GM23338 (cell line): ENCODE results near the gene TRPC6. TPM values are rescaled to one million over a fixed set of nuclear protein-coding genes. Genes with fewer than 3 reads are reported as not detected.
A peak's percentile ranks its signal among the peaks of the same experiment; 100 is the strongest.

Experiments
- ATAC-seq: fragments of 200-7000 bp; cut with Tn5 transposase; 3 replicates; pipeline ENCODE4 v1.9.1; 2020
- DNase-seq: peaks from one replicate; pipeline ENCODE4 v3.0.0-alpha.2; 2015; ENCODE audit warnings: low spot score
- H2AFZ ChIP-seq: fragments of 200-600 bp; sonication (generic); 2 replicates; pipeline ENCODE4 v1.8.0; 2016; ENCODE audit warnings: antibody characterized with exemption, mild to moderate bottlenecking, moderate library complexity
- H3F3A ChIP-seq: fragments of 200-600 bp; sonication (generic); replicated peaks from 2 replicates; pipeline ENCODE4 v1.8.0; 2017; ENCODE audit warnings: antibody characterized with exemption, mixed run types, low read depth
- H3K27ac ChIP-seq: fragments of 200-600 bp; sonication (generic); 2 replicates; pipeline ENCODE4 v1.6.1; 2016; ENCODE audit warnings: low read depth
- H3K27me3 ChIP-seq: fragments of 200-600 bp; sonication (generic); 2 replicates; pipeline ENCODE4 v1.8.0; 2016; ENCODE audit warnings: mild to moderate bottlenecking, mixed run types, moderate library complexity; ENCODE audit not compliant: insufficient read depth
- H3K36me3 ChIP-seq: fragments of 200-600 bp; sonication (generic); 2 replicates; pipeline ENCODE4 v1.8.0; 2016; ENCODE audit warnings: mild to moderate bottlenecking; ENCODE audit not compliant: insufficient read depth
- H3K4me1 ChIP-seq: fragments of 200-600 bp; sonication (generic); 2 replicates; pipeline ENCODE4 v1.8.0; 2016; ENCODE audit warnings: mild to moderate bottlenecking, moderate library complexity; ENCODE audit not compliant: insufficient read depth
- H3K4me2 ChIP-seq: fragments of 200-600 bp; sonication (generic); 2 replicates; pipeline ENCODE4 v1.7.1; 2017; ENCODE audit warnings: mixed run types
- H3K4me3 ChIP-seq: fragments of 200-600 bp; sonication (generic); 2 replicates; pipeline ENCODE4 v1.6.1; 2016; ENCODE audit warnings: mixed run types
- H3K79me2 ChIP-seq: fragments of 200-600 bp; sonication (generic); replicated peaks from 2 replicates; pipeline ENCODE4 v1.8.0; 2017; ENCODE audit warnings: mild to moderate bottlenecking; ENCODE audit not compliant: insufficient read depth
- H3K9me2 ChIP-seq: fragments of 200-600 bp; sonication (generic); 2 replicates; pipeline ENCODE4 v1.8.0; 2017; ENCODE audit not compliant: insufficient read depth
- H4K20me1 ChIP-seq: fragments of 200-600 bp; sonication (generic); replicated peaks from 2 replicates; pipeline ENCODE4 v1.8.0; 2017; ENCODE audit warnings: mild to moderate bottlenecking; ENCODE audit not compliant: insufficient read depth
- H3K27ac Mint-ChIP-seq: 2 replicates; pipeline ENCODE4 v1.8.0; 2020; ENCODE audit warnings: inconsistent platforms, mild to moderate bottlenecking, moderate library complexity, mixed read lengths
- H3K27me3 Mint-ChIP-seq: 3 replicates; pipeline ENCODE4 v1.8.0; 2022; ENCODE audit warnings: low read depth, mild to moderate bottlenecking, moderate library complexity, mixed read lengths, inconsistent platforms; ENCODE audit not compliant: insufficient read depth, poor library complexity
- H3K36me3 Mint-ChIP-seq: 3 replicates; pipeline ENCODE4 v1.8.0; 2021; ENCODE audit warnings: low read depth, mild to moderate bottlenecking, inconsistent platforms, moderate library complexity, mixed read lengths
- H3K4me1 Mint-ChIP-seq: 3 replicates; pipeline ENCODE4 v1.8.0; 2020; ENCODE audit warnings: mild to moderate bottlenecking, inconsistent platforms, mixed read lengths
- H3K4me3 Mint-ChIP-seq: 3 replicates; pipeline ENCODE4 v1.8.0; 2021; ENCODE audit warnings: moderate library complexity, mild to moderate bottlenecking, inconsistent platforms, mixed read lengths
- H3K9me3 Mint-ChIP-seq: 3 replicates; pipeline ENCODE4 v1.8.0; 2020; ENCODE audit warnings: moderate library complexity, mild to moderate bottlenecking, inconsistent platforms, mixed read lengths
- EZH2 ChIP-seq: fragments of 200-600 bp; sonication (generic); IDR thresholded peaks from one replicate; pipeline ENCODE4 v1.8.0; 2017; ENCODE audit warnings: antibody characterized with exemption, mild to moderate bottlenecking, low read depth; ENCODE audit not compliant: unreplicated experiment
- EZH2phosphoT487 ChIP-seq: fragments of 200-600 bp; sonication (generic); IDR thresholded peaks from one replicate; pipeline ENCODE4 v1.8.1; 2018; ENCODE audit warnings: antibody characterized with exemption; ENCODE audit not compliant: unreplicated experiment
- JUNB ChIP-seq: IDR thresholded peaks from one replicate; pipeline ENCODE4 v1.6.1; 2016; ENCODE audit warnings: antibody characterized with exemption; ENCODE audit not compliant: unreplicated experiment
- NANOG ChIP-seq: IDR thresholded peaks from 2 replicates; pipeline ENCODE4 v1.6.1; 2016; ENCODE audit warnings: antibody characterized with exemption, borderline replicate concordance
- POLR2AphosphoS5 ChIP-seq: IDR thresholded peaks from 2 replicates; pipeline ENCODE4 v1.6.1; 2016; ENCODE audit warnings: antibody characterized with exemption, low read depth
- STAT1 ChIP-seq: IDR thresholded peaks from one replicate; pipeline ENCODE4 v1.6.1; 2016; ENCODE audit warnings: antibody characterized with exemption; ENCODE audit not compliant: unreplicated experiment
- ZNF114 ChIP-seq: fragments of 250-450 bp; sonication (Bioruptor Pico); IDR thresholded peaks from 2 replicates; pipeline ENCODE4 v1.5.0; 2020; ENCODE audit warnings: mild to moderate bottlenecking, moderate library complexity
- ZNF331 ChIP-seq: fragments of 250-450 bp; sonication (Bioruptor Pico); IDR thresholded peaks from 2 replicates; pipeline ENCODE4 v1.5.0; 2020; ENCODE audit warnings: low read depth, mild to moderate bottlenecking, moderate library complexity
- ZNF462 ChIP-seq: fragments of 250-450 bp; sonication (Bioruptor Pico); IDR thresholded peaks from 2 replicates; pipeline ENCODE4 v1.5.0; 2020; ENCODE audit warnings: mild to moderate bottlenecking, moderate library complexity
- polyA plus RNA-seq: library from polyadenylated mRNA; unstranded; fragments of >200 nt; fragmentation: Nextera tagmentation; extraction: Ambion mirVana; gene quantifications from 2 replicates; pipeline ENCODE4 v1.2.1, GENCODE V29; 2016
- total RNA-seq: library from RNA; depleted of rRNA; stranded (reverse); fragments of >200 nt; shearing (Covaris generic); gene quantifications from 2 replicates; pipeline ENCODE4 v1.2.3, GENCODE V29; 2014
- TF ChIP-seq, protein P1 (sequence below): IDR thresholded peaks from 2 replicates; pipeline ENCODE4 v1.6.1; 2016; ENCODE audit warnings: antibody characterized with exemption
- TF ChIP-seq, protein P2 (sequence below): IDR thresholded peaks from one replicate; pipeline ENCODE4 v1.6.1; 2018; ENCODE audit warnings: antibody characterized with exemption; ENCODE audit not compliant: unreplicated experiment
- TF ChIP-seq, protein P3 (sequence below), 2 experiments: fragments of 200-600 bp in 1 of 2; sonication (generic) in 1 of 2; conservative IDR thresholded peaks; 2 replicates each; pipeline versions ENCODE4 v1.5.1 to v1.6.1; 2016 to 2017; ENCODE audit warnings: antibody characterized with exemption in 2 of 2, low read depth in 2 of 2, mild to moderate bottlenecking in 2 of 2, moderate library complexity in 1 of 2

TRPC6 gene
- total and polyA plus RNA-seq, 2 experiments from 2014 or later, result 0.05 to 4.4 TPM

- Mint-ChIP-seq H3K27ac (peak overlapping the region; percentile 33; the same call in 1 of the 2 replicates), H3K4me1 (peaks cover 9% of the 10 kb centered on the region), H3K27me3 (peaks cover 4% of the 10 kb centered on the region), H3K4me3 (no peak overlapping the region; the same call in 2 of the 3 replicates), H3K36me3 (no peaks in the 10 kb centered on the region), H3K9me3 (no peaks in the 10 kb centered on the region)
- ATAC-seq (no peak; the same call in 2 of the 3 replicates), DNase-seq (no peak)
- H3K9me2 ChIP-seq, result peaks cover 10% of the 10 kb centered on the region
- TF ChIP-seq, protein P1, sequence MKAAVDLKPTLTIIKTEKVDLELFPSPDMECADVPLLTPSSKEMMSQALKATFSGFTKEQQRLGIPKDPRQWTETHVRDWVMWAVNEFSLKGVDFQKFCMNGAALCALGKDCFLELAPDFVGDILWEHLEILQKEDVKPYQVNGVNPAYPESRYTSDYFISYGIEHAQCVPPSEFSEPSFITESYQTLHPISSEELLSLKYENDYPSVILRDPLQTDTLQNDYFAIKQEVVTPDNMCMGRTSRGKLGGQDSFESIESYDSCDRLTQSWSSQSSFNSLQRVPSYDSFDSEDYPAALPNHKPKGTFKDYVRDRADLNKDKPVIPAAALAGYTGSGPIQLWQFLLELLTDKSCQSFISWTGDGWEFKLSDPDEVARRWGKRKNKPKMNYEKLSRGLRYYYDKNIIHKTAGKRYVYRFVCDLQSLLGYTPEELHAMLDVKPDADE, result no peak
- TF ChIP-seq JUNB, result no peak
- no peak for TF ChIP-seq STAT1
- TF ChIP-seq POLR2AphosphoS5, result no peak
- TF ChIP-seq EZH2, result no peak
- no peak for TF ChIP-seq ZNF331 (CRISPR knock-in tag)
- TF ChIP-seq EZH2phosphoT487, result no peak
- TF ChIP-seq, protein P2, sequence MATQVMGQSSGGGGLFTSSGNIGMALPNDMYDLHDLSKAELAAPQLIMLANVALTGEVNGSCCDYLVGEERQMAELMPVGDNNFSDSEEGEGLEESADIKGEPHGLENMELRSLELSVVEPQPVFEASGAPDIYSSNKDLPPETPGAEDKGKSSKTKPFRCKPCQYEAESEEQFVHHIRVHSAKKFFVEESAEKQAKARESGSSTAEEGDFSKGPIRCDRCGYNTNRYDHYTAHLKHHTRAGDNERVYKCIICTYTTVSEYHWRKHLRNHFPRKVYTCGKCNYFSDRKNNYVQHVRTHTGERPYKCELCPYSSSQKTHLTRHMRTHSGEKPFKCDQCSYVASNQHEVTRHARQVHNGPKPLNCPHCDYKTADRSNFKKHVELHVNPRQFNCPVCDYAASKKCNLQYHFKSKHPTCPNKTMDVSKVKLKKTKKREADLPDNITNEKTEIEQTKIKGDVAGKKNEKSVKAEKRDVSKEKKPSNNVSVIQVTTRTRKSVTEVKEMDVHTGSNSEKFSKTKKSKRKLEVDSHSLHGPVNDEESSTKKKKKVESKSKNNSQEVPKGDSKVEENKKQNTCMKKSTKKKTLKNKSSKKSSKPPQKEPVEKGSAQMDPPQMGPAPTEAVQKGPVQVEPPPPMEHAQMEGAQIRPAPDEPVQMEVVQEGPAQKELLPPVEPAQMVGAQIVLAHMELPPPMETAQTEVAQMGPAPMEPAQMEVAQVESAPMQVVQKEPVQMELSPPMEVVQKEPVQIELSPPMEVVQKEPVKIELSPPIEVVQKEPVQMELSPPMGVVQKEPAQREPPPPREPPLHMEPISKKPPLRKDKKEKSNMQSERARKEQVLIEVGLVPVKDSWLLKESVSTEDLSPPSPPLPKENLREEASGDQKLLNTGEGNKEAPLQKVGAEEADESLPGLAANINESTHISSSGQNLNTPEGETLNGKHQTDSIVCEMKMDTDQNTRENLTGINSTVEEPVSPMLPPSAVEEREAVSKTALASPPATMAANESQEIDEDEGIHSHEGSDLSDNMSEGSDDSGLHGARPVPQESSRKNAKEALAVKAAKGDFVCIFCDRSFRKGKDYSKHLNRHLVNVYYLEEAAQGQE, result no peak
- TF ChIP-seq NANOG, result no peak
- no peak for TF ChIP-seq ZNF114 (CRISPR knock-in tag)
- no peak for TF ChIP-seq ZNF462 (CRISPR knock-in tag)
- TF ChIP-seq, protein P3, sequence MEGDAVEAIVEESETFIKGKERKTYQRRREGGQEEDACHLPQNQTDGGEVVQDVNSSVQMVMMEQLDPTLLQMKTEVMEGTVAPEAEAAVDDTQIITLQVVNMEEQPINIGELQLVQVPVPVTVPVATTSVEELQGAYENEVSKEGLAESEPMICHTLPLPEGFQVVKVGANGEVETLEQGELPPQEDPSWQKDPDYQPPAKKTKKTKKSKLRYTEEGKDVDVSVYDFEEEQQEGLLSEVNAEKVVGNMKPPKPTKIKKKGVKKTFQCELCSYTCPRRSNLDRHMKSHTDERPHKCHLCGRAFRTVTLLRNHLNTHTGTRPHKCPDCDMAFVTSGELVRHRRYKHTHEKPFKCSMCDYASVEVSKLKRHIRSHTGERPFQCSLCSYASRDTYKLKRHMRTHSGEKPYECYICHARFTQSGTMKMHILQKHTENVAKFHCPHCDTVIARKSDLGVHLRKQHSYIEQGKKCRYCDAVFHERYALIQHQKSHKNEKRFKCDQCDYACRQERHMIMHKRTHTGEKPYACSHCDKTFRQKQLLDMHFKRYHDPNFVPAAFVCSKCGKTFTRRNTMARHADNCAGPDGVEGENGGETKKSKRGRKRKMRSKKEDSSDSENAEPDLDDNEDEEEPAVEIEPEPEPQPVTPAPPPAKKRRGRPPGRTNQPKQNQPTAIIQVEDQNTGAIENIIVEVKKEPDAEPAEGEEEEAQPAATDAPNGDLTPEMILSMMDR (conservative IDR thresholded peaks at IDR 0.05; ENCODE audit: low read depth in 2 of 2), result no peak
- no peaks in the 10 kb centered on the region for H3K27me3 ChIP-seq
- H3K4me2 ChIP-seq, result no peak overlapping the region
- H3K4me1 ChIP-seq, result peaks cover 12% of the 10 kb centered on the region
- no peaks in the 10 kb centered on the region for H4K20me1 ChIP-seq
- H3K36me3 ChIP-seq, result no peaks in the 10 kb centered on the region
- no peaks in the 10 kb centered on the region for H3F3A ChIP-seq
- no peak overlapping the region for H3K27ac ChIP-seq
- H3K4me3 ChIP-seq, result no peak overlapping the region
- H3K79me2 ChIP-seq, result no peaks in the 10 kb centered on the region
- peak overlapping the region; percentile 92; the same call in 1 of the 2 replicates for H2AFZ ChIP-seq
These were observed 28.7 kb upstream of the TRPC6 start for GRCh38 chr11:101612481-101612880.
